KMS-11 (cell line): ENCODE data around the gene ZNF827.

Experiments used
- H2AFZ ChIP-seq: fragments of 200-600 bp; sonication (generic); 2 replicates; pipeline ENCODE4 v1.6.1; 2016; ENCODE audit warnings: antibody characterized with exemption, mixed run types, low read depth
- H3K27ac ChIP-seq: fragments of 200-600 bp; sonication (generic); 2 replicates; pipeline ENCODE4 v1.6.1; 2016; ENCODE audit warnings: mild to moderate bottlenecking, mixed run types
- H3K27me3 ChIP-seq: fragments of 200-600 bp; sonication (generic); 2 replicates; pipeline ENCODE4 v1.6.1; 2017; ENCODE audit warnings: mild to moderate bottlenecking, low read depth, mixed run types, moderate library complexity; ENCODE audit not compliant: insufficient read depth
- H3K36me3 ChIP-seq: fragments of 200-600 bp; sonication (generic); 2 replicates; pipeline ENCODE4 v1.6.1; 2017; ENCODE audit warnings: mild to moderate bottlenecking, mixed run types; ENCODE audit not compliant: insufficient read depth
- H3K4me1 ChIP-seq: fragments of 200-600 bp; sonication (generic); 2 replicates; pipeline ENCODE4 v1.6.1; 2016; ENCODE audit warnings: mild to moderate bottlenecking, low read depth, mixed run types; ENCODE audit not compliant: poor library complexity, severe bottlenecking
- H3K4me2 ChIP-seq: fragments of 200-600 bp; sonication (generic); 2 replicates; pipeline ENCODE4 v1.7.0; 2016; ENCODE audit warnings: mild to moderate bottlenecking, mixed run types
- H3K4me3 ChIP-seq: fragments of 200-600 bp; sonication (generic); IDR thresholded peaks from 2 replicates; pipeline ENCODE4 v1.6.1; 2017; ENCODE audit warnings: low read depth, low read length, mixed read lengths; ENCODE audit not compliant: insufficient read depth
- H3K79me2 ChIP-seq: fragments of 200-600 bp; sonication (generic); 2 replicates; pipeline ENCODE4 v1.6.1; 2016; ENCODE audit warnings: low read depth, mixed run types; ENCODE audit not compliant: insufficient read depth
- H3K9ac ChIP-seq: fragments of 200-600 bp; sonication (generic); 2 replicates; pipeline ENCODE4 v1.6.1; 2016; ENCODE audit warnings: mild to moderate bottlenecking, mixed run types
- H4K20me1 ChIP-seq: fragments of 200-600 bp; sonication (generic); 2 replicates; pipeline ENCODE4 v1.6.1; 2016; ENCODE audit warnings: mild to moderate bottlenecking, mixed run types; ENCODE audit not compliant: insufficient read depth
- CTCF ChIP-seq: fragments of 200-600 bp; sonication (generic); conservative IDR thresholded peaks from 2 replicates; pipeline ENCODE4 v1.6.1; 2017; ENCODE audit warnings: low read depth, mild to moderate bottlenecking, antibody characterized with exemption, low read length, moderate library complexity, mixed read lengths

ZNF827 gene

GRCh38 chr4:145797278-145797677, 141.3 kb downstream of the ZNF827 start:
- Histone ChIP-seq H3K4me3 (no peak overlapping the region), H3K4me1 (no peaks in the 10 kb centered on the region), H3K36me3 (no peaks in the 10 kb centered on the region), H3K27me3 (no peaks in the 10 kb centered on the region), H4K20me1 (no peaks in the 10 kb centered on the region), H3K27ac (no peak overlapping the region), H3K4me2 (no peak overlapping the region), H3K79me2 (no peaks in the 10 kb centered on the region), H2AFZ (no peak overlapping the region), H3K9ac (no peak overlapping the region)
- no peak for TF ChIP-seq CTCF

GRCh38 chr4:145796346-145796745, 142.3 kb downstream of the ZNF827 start:
- H3K36me3 ChIP-seq, result no peaks in the 10 kb centered on the region
- H4K20me1 ChIP-seq, result no peaks in the 10 kb centered on the region
- H3K4me1 ChIP-seq, result no peaks in the 10 kb centered on the region
- no peak overlapping the region for H3K4me2 ChIP-seq
- no peak overlapping the region for H3K27ac ChIP-seq
- H3K79me2 ChIP-seq, result no peaks in the 10 kb centered on the region
- H3K4me3 ChIP-seq, result no peak overlapping the region
- no peak overlapping the region for H3K9ac ChIP-seq
- TF ChIP-seq CTCF, result no peak
- no peak overlapping the region for H2AFZ ChIP-seq
- no peaks in the 10 kb centered on the region for H3K27me3 ChIP-seq

GRCh38 chr4:145795521-145795920, 143.1 kb downstream of the ZNF827 start:
- H3K4me2 ChIP-seq, result no peak overlapping the region
- TF ChIP-seq CTCF, result no peak
- no peak overlapping the region for H3K27ac ChIP-seq
- no peaks in the 10 kb centered on the region for H4K20me1 ChIP-seq
- H3K27me3 ChIP-seq, result no peaks in the 10 kb centered on the region
- H3K36me3 ChIP-seq, result no peaks in the 10 kb centered on the region
- H2AFZ ChIP-seq, result no peak overlapping the region
- no peaks in the 10 kb centered on the region for H3K79me2 ChIP-seq
- H3K4me3 ChIP-seq, result no peak overlapping the region
- no peak overlapping the region for H3K9ac ChIP-seq
- no peaks in the 10 kb centered on the region for H3K4me1 ChIP-seq

GRCh38 chr4:145792429-145792828, 146.2 kb downstream of the ZNF827 start:
- H2AFZ ChIP-seq, result no peak overlapping the region
- no peaks in the 10 kb centered on the region for H3K36me3 ChIP-seq
- H3K9ac ChIP-seq, result no peak overlapping the region
- no peak overlapping the region for H3K27ac ChIP-seq
- H4K20me1 ChIP-seq, result no peaks in the 10 kb centered on the region
- H3K4me2 ChIP-seq, result no peak overlapping the region
- no peaks in the 10 kb centered on the region for H3K4me1 ChIP-seq
- H3K4me3 ChIP-seq, result no peak overlapping the region
- H3K27me3 ChIP-seq, result no peaks in the 10 kb centered on the region
- no peak for TF ChIP-seq CTCF
- H3K79me2 ChIP-seq, result no peaks in the 10 kb centered on the region

- no peak for TF ChIP-seq CTCF
- no peak overlapping the region for H3K9ac ChIP-seq
- no peaks in the 10 kb centered on the region for H3K4me1 ChIP-seq
- H4K20me1 ChIP-seq, result no peaks in the 10 kb centered on the region
- H3K4me2 ChIP-seq, result no peak overlapping the region
- no peaks in the 10 kb centered on the region for H3K79me2 ChIP-seq
- no peaks in the 10 kb centered on the region for H3K36me3 ChIP-seq
- H3K27ac ChIP-seq, result no peak overlapping the region
- no peaks in the 10 kb centered on the region for H3K27me3 ChIP-seq
- no peak overlapping the region for H3K4me3 ChIP-seq
- no peak overlapping the region for H2AFZ ChIP-seq
Measured at GRCh38 chr4:145791988-145792387, 146.6 kb downstream of the ZNF827 start.
